Measurements from ENCODE around the gene IFNA10.
A peak's percentile ranks its signal among the peaks of the same experiment; 100 is the strongest.
"Not testable (repeated sequence)": the region's sequence is repeated elsewhere in the genome, so short reads cannot be mapped to it uniquely, and the experiment has no call there.

The IFNA10 gene

GRCh38 chr9:21187487-21187886 lies 19.5 kb downstream of the IFNA10 start, which contains the start of gene IFNA4:
Gene IFNA4, minus strand, starts transcription at chr9:21187587. Its CDS starts 56 bp downstream, at chr9:21187531.
- DNase-seq, result not testable (repeated sequence)

DNA sequence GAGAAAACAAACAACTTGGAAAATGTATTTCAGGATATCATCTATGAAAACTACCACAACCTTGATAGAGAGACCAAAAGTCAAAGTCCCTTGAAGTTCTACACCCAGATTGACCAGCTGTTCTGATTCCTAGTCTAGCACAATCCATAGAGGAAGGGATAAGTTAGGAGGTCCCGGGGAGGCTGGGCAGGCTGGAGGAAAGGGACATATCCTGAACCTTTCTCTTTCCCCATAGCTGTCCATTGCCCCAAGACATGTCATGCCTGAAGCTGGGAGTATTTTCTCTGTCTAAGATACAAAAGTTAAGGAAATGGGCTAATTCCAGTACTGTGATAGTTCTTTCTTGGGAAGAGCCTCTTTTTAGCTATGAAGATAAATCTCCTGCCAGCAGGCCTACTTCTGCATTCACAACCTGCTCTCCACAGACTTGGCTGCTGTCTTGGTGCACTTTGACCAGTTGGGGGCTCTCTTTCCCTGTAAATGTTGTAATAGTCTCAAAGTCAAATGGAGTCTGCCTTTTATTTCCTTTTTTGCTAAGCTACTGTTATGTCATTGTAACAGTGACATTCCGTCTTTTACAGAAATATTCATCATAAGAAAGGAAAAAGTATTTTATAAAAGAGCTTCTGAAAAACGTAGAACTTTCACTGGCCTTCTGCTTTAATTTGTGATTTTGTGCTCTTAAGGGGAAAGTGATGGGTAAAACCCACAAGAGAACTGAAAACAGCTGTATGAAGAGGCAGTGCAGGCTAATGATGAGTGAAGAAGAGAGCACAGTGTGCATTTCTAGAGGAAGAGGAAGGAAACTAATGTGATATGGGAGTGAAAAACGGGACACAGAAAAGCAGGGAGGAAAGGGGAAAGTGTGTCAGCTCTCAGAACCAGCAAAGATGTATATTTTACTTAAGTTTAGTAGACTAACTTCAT lies 23.9 kb downstream of the IFNA10 start:
- peak; percentile 61 to 73 (median 68) for DNase-seq

GRCh38 chr9:21174671-21175070 lies 32.3 kb downstream of the IFNA10 start:
- DNase-seq, result no peak

- no peak for DNase-seq
Measured at GRCh38 chr9:21172156-21172555, 34.8 kb downstream of the IFNA10 start.

- DNase-seq, result no peak
Measured at GRCh38 chr9:21171351-21171750, 35.6 kb downstream of the IFNA10 start.

- not testable (repeated sequence) for DNase-seq
Measured at GRCh38 chr9:21166560-21166959, 40.4 kb downstream of the IFNA10 start, which contains the start of gene IFNA21. Gene IFNA21, minus strand, starts transcription at chr9:21166660. Its CDS starts 48 bp downstream, at chr9:21166612.

DNA sequence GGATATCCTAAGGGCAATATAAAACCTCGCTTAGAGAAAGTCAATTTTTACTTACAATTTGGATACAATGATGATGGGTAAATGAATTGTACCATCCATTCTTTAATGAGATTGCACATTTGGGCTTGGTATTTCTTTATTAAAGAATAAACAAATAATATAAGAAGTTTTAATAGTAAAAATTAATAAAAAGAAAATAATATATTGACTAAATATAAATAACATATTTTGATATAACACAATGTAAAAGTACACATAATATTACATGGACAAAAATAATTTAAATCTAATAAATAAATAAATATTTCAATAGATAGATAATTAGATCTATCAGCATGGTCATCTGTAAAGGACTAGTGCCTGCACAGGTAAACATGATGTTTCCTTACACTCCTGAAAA lies 41.4 kb downstream of the IFNA10 start:
- no peak for DNase-seq

GRCh38 chr9:21160178-21160577 lies 46.8 kb downstream of the IFNA10 start:
- DNase-seq, result peak; percentile 22 to 64 (median 50)
